CD4-positive, alpha-beta T cell treated with Interleukin-4 for 1 hour (primary cell): ENCODE results near the gene KLF9.
A peak's percentile ranks its signal among the peaks of the same experiment; 100 is the strongest.
"Not testable (repeated sequence)": the region's sequence is repeated elsewhere in the genome, so short reads cannot be mapped to it uniquely, and the experiment has no call there.

Experiments used
- DNase-seq, 2 donors: peaks; one replicate each; pipeline ENCODE4 v3.0.0-alpha.2; 2020 to 2022

Gene KLF9

DNA sequence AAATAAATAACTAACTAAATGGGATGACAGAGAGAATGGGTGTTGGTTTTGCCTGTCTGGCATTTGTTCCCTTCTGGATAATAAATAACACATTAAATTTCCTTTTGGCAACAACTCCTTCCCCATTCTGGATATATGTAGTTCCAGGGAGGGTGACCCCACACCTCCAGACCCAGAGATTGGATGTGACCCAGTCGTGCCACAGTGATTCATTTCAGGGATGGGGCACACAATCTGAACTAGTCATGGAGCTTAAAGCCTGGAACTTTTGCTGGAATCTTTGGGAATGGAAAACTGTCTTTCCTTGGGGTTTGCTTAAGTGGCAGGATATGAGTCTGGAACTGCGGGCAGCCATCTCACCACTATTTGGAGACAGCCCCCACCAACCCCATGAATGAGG is 11.3 kb downstream of the KLF9 start:
- no peak for DNase-seq

DNA sequence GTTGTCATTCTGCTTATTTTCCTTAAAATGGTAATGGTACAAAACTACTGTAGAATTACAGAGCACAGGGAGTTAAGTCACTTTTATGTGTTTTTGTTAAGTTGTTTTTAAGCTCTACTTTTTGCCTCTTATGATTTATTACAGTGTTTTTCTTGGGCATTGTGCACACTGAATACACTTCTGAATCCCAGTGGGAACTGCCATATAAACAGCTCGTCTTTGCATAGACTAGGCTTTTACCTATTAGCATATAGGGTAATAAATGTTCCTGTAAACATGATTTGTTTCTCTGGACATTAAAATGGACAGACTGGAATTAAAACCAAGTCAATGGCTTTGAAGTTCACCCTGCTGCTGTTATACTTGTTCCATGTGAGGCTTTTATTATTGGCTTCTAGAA is 12.2 kb downstream of the KLF9 start:
- DNase-seq, result no peak

DNA sequence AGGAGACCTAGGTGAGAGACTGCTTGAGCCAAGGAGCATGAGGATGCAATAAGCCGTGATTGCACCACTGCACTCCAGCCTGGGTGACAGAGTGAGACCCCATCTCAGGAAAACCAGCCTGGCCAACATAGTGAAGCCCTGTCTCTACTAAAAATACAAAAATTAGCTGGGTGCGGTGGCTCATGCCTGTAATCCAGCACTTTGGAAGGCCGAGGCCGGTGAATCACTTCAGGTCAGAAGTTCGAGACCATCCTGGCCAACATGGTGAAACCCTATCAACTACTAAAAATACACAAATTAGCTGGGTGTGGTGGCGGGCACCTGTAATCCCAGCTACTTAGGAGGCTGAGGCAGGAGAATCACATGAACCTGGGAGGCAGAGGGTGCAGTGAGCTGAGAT is 13.2 kb downstream of the KLF9 start:
- not testable (repeated sequence) for DNase-seq

DNA sequence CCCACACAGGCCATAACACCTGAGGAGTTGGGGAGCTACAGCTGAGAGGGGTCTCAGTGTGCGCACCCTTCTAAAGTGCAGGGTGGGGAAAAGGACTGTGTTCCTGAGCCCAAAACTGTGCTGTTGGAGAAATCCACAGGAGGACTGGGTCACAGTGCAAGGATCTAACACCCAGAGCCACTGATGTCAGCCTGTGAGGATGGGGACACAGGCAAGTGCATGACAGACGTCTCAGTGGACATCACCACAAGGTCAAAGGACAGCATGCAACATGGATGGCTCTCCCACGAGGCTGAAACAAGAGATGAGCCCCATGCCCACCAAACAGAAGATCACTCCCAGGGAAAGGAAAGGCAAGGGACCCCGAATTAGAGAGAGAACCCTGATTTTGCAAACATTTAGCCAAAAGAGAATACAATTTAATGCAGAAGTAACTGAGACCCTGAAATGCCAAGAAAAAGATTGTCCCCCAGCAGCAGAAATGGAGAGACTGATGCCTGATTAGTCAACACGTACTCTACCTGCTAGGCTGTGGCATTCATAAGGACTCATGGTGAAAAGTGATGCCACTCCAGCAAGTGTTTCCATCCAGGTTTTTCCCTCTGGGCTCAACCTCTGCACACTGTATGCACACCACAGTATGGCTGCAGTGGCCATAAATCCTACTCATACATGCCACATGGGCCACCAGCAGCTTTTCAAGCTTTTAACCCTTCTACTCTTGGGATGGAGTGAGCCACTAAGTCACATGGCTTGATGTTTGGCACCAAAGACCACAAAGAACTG is 14.2 kb downstream of the KLF9 start:
- DNase-seq, result no peak

DNA sequence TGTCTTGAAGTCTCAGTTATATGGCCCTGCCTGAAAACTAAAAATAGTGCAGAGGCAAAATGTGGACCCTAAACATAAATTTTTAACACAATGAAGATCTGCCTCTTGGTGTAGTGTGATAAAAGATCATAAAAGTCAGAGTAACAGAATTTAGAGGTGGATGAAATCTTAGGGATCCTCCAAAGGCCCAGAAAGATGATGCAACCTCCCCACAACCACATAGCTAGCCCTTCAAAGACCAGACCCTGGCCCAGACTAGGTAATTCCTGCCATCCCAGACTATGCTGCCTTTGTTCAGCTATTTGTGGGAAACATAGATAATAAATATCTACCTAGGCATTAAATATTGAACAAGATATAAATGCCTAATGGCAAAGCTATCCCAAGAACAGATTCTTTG is 15.3 kb downstream of the KLF9 start:
- DNase-seq, result no peak

DNA sequence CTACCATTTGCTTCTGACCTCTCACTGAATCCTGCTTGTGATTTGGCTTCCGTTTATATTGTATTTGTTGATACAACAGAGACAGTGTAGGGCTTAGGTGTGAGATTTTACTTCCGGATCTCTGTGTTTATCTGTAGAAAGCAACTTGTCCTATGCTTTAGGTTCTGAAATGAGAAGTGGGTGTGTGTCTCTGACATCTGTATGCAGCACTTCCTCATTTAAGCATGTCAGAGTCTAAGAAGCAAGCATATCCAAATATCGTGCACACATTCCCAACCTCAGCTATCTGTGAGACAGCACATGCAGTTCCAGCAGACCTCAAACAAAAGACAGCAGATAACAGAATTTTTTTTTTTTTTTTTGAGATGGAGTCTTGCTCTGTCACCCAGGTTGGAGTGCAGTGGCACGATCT is 16.3 kb downstream of the KLF9 start:
- peak; percentile 33 to 65 for DNase-seq

DNA sequence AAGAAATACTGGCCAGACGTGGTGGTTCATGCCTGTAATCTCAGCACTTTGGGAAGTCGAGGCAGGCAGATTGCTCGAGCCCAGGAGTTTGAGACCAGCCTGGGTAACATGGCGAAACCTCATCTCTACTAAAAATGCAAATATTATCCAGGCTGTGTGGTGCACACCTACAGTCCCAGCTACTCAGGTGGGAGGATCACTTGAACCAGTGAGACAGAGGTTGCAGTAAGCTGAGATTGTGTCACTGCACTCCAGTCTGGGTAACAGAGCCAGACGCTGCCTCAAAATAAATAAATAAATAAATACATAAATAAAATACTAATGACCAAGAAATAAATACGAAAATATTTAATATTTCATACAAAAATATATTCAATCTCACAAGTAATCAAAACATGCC is 18.8 kb downstream of the KLF9 start:
- DNase-seq, result no peak

DNA sequence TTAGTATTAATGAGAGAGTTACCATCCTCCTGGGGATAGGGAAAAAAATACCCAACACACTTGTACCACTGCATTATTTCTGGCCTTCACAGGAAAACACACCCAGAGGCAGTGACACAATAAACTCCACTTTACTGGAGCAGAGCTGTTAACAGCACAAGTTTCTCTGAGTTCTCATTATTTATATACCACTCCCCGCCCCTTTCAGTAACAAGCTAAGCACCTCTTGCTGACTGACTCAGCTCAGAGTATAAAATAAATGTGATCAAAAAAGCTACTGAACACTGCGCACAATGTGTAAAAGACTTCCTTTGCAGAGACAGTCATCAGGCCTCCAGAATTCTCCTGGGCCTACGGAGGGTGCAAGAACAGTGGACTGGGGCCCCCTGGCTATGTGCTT is 21.6 kb downstream of the KLF9 start:
- DNase-seq, result no peak

DNA sequence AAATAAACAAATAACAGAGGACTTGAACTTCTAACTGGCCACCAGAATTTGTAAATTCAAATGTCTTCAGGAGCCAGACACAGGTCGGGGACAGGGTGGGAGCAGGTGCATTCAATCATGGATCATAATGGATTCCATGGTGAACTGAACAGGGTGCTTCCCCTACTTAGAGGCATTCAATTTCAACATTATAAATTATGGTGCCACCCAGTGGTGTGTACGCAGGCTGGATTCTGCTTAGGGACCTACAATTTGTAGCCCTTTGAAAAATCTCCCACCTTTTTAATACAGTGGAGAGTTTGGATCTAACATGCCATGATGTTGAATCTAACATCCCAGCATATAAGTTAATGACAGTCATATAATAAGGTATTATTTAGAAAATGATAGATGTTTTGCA is 22.3 kb downstream of the KLF9 start:
- DNase-seq, result peak; percentile 19

DNA sequence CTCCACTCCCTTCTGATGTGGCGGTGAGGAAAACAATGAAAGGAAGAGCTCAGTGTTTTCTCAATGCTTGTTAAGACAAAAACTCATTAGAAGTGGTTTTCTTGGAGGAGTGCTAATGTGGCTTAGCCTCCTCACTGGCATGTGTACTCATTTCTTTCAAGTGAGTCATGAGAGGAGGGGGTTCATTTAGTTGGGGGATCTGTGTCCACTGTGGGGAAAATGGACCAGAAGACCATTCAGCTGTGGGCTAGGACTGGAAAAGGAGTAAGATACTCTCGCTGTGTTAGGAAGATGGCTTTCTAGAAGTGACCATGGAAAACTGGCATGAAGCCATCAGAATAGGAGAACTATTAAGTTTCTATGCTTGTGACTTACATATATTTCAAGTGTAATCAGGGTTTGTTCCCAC is 23.5 kb downstream of the KLF9 start:
- DNase-seq, result no peak

DNA sequence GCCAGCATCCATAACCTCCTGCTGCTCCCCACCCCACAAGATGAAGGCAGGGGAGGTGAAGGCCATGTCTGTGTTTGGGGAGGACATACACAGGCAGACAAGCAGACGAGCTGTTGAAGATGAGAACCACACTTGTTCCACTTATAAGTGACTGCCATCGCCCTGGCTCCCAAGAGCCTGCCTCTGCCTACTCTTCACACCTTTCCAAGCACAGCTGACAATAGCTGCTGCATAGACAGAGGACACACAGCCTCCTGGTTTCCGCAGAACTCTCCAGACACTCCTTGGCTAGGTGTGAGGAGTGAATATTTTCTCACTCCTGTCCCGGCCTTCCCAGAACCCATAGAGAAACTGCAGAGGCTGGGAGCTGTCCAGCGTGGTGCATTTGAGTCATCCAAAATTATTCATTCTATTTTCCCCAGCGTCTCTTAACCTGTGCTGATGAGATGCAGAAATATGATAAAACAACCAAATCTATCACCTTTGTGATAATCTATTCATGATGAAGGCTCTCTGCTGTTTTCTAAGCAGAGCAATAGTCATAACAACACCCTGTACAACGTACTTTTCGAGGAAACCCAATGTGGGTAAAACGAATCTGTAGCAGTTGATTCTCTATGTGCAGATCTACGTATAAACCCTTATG is 24.7 kb downstream of the KLF9 start:
- no peak for DNase-seq

DNA sequence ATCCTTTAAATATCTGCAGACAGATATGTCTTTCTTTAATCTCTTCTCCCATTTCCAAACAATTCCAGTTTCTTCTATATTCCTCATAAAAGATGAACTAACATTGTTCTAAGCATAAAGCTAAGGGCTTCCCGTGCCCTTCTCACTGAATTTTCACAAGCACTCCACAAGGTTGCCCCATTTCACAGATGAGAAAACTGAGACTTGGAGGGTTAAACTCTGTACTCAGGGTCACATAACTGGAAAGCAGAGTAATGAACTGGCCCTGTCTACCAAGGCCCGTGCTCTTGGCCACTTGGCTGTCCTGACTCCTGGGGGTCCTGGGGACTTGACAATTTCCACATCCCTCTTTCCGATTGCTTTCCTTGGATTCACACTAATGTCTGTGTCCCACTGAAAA is 25.3 kb downstream of the KLF9 start:
- no peak for DNase-seq

DNA sequence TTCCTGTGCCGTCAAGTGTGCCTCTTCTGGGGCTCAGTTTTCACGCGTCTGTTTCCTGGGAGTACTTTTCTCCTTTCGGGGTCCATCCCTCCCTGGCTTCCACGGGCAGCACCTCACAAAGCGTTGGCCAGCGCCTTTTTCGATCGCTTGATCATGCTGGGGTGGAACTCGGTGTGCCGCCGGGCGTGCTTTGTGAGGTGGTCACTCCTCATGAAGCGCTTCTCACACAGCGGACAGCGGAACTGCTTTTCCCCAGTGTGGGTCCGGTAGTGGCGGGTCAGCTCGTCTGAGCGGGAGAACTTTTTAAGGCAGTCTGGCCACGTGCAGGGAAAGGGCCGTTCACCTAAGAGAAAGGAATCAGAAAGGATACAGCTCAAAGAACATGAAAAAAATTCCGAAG is 26.8 kb downstream of the KLF9 start:
- DNase-seq, result no peak

DNA sequence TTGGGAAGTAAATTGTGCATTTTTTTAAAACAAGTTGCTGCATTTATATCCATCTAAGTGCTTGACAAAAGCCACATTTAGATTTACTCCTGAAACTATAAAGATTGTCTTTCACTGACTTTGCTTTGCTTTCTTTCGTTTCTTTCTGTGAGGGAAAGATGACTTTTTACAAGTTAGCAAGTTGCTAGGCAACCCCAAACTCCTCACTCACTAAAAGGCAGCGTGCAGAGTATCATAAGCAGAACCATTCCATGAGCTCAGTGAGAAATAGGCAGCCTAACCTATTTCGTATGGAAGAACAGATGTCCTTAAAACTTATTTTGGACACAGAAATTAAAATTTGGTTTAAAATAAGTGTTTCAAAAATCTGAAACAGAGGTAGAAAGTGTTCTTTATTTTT is 29.0 kb downstream of the KLF9 start:
- DNase-seq, result no peak

DNA sequence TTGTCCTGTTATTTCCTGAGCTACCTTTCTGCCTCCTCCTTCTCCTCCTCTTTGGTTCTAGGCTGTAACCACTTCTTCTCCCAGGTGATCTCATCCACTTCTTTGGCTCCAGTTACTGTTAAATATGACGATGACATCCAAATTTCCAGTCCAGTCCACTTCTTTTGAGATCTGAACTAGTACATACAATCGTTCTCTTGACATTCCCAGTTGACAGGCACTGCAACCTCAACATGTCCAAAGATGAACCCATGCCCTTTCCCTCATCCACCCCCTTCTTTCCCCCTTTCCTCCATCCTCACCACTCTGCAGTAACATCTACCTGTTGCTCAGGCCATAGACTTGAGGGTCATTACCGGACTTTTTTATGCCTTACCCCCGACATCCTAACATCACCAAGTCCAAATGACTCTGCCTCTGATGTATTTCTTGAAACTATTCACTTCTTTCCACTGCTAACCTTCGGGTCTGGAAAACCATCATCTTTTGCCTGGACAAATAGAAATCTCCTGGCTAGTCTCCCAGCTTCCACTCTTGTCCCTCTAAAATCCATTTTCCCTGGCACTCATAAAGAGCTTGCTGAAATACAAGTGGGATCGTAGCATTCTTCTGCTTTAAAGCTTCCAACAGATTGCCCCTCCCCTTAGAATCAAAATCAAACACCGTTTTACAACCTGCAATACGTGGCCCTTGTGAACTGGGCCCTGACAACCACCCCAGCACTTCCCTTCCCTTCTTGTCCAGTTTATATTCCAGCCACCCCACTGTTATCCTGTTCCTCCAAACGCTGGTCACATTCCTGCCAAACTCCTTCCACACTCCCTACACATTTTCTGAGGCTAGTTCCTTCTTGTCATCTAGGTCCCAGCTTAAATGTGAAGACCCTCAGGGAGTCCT is 31.5 kb downstream of the KLF9 start:
- DNase-seq, result no peak

DNA sequence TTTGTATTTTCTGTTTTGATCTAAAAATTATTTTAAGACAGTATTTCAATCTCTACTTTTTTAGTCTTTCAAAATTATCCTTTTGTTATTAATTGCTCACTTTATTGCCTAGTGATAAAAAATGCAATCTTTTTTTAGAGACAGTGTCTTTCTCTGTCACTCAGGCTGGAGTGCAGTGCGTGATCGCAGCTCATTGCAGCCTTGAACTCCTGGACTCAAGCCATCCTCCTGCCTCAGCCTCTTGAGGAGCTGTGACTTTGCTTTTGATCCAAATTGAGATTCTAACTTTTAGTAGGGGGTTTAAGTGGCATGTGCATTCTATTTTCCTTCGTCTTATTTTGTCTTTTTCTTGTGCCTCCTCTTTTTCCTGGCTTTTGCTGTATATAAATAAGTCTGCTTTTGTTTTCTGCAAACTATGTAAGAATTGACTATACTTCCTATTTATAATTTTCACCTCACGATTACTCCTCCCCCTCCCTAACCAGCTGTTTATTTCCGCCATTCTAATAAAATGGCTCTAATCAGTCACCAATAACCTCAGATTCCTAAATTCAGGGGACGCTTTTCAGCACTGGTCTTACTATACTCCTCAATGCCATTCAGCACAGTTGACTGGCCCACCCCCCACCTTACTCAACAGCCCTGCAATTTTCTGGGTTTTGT is 32.3 kb downstream of the KLF9 start:
- DNase-seq, result no peak

DNA sequence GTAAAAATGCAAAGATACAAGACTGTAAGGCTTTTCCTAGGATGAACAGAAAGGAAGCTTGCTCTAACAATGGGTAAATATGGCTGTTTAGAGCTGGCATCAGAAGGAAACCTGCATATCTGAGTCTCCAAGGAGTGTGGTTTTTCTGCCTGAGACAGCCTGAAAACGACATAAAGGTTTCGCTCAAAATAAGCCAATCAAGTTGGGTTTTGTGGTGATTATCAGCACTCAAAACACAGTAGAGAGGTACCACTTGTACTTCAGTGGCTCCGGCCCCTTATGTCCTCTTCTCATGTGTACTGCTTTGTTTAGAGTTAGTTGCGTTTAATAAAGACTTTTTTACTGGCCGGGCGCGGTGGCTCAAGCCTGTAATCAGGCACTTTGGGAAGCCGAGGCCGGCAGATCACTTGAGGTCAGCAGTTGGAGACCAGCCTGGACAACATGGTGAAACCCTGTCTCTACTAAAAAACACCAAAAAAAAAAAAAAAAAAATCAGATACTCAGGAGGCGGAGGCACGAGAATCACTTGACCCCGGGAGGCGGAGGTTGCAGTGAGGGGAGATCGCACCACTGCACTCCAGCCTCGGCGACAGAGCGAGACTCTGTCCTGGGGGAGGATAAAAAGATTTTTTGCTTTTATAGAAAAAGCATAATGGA is 39.4 kb downstream of the KLF9 start:
- no peak for DNase-seq

DNA sequence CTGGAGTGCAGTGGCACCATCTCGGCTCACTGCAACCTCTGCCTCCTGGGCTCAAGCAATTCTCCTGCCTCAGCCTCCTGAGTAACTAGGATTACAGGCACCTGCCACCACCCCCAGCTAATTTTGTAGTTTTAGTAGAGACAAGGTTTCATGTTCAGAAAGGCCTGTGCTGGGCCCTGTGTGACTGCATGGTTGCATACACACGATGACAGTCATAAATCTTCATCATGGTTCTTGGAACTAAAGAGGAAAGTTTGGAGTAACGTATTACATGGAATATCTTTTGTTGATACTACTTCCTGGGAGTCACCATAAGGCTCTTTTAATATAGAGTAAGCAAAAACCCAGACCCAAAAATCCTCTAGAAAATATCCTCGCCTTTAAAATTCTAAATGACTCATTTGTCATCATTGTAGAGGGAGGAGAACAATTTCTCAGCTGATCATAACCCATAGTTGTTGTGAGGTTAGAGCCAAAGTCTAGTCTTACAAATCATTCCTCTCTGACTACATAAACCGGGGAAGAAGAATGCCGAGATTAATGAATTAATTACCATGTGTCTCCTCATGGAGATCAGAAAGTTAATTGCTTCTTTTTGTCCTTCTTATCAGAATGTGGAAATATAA is 47.0 kb downstream of the KLF9 start:
- DNase-seq, result no peak

DNA sequence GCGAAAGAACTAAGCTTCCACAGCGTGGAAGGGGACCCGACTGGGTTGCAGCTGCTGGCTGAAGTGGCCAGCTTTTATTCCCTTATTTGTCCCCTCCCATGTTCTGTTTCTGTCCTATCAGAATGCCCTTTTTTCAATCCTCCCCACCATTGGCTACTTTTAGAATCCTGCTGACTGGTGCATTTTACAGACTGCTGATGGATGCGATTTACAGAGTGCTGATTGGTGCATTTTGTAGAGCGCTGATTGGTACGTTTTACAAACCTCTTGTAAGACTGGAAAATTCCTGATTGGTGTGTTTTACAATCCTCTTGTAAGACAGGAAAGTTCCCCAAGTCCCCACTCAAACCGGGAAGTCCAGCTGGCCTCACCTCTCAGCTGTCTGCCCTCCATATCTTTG is 50.7 kb downstream of the KLF9 start:
- DNase-seq, result no peak

DNA sequence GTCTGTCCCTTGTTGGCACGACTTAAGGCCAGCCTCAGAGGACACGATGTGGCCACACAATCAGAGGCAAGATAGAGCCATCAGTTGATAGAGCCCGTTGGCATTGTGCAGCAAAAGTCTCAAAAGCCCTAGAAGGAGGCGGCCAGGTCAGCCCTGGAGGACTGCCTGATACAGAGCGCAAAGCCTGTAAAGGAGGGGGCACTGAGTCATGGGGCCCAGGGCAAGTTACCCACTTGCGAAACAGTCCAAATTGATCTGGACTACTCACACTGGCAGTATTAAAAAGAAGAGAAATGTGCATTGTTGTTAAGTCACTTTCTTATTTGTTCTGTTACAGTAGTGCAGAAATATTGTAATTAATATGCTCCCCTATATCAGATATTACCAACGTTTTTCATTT is 51.5 kb downstream of the KLF9 start:
- DNase-seq, result no peak

DNA sequence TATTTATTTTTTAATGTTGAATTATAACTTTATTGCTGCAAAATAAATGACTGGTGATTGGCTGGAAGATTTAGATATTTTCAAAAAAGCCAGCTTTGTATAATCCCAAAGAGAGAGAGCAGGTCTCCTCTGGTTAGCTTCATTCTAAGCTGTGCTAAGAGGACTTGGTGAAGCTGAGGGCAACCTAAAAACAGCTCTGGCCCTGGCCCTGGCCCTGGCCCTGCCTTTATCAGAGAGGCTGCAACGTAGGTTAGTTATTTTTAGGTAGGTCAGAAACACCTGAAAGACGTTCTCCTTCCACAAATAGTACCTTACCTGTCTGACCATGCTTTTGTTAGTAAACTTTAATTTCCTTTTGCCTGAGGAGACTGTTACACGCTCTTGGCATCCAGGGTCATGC is 58.7 kb downstream of the KLF9 start:
- no peak for DNase-seq

DNA sequence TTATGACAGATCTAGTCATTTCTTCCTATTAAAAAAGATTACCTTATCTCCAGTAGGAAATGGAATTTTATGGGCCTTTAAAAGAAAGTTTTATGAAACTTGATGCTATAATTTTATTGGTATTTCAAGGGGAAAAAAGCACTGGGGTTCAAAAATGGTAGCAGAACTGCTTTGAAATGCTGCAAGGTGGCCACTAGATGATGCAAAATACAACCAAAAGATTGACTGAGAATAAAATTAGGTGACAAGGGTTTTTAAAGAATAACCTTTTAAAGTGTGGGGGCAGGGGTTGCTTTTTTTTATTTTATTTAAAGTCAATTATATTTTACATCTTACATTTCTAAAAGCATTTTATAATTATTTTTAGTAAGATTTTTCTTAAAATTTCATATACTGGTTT is 61.7 kb downstream of the KLF9 start:
- peak in 1 of 2 donors; percentile 45 for DNase-seq
